ENCODE results near the gene FAM107B. TPM values are rescaled to one million over a fixed set of nuclear protein-coding genes. Genes with fewer than 3 reads are reported as not detected.

Gene FAM107B
- total RNA-seq, 4 donors from 2014 or later = 19.5 to 35.2 (median 25.6) TPM

DNA sequence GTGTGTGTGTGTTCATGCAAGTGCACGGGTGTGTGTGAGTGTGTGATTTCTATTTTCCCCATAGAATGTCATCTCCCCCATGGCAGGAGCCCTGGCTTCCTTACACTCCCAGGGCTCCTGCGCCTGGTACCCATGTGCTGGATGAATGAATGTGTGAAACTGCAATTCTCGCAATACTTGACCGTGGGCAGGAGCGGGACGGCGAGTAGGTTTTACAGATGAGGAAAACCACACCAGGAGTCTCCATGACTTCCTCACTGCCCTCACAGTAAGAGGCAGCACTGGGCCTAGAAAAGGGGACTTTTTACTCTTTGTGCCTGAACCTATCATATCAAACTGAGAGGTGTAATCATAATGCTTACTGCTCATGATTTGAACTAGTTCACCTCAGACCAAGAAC lies 276.4 kb downstream of the FAM107B start:
- Histone ChIP-seq H3K9me3 (no peaks in the 10 kb centered on the region), H3K4me3 (no peak overlapping the region), H3K36me3 (no peaks in the 10 kb centered on the region), H3K27ac (no peak overlapping the region), H3K27me3 (no peaks in the 10 kb centered on the region), H3K4me1 (peaks cover 5% of the 10 kb centered on the region)
- no peak for DNase-seq (ENCODE audit: low spot score in 2 of 2)
- WGBS = 76% methylated on average over 7 of the region's 7 CpGs
- TF ChIP-seq POLR2AphosphoS5 (IDR thresholded peaks at IDR 0.05) (no peak), EP300 (IDR thresholded peaks at IDR 0.05) (no peak), POLR2A (IDR thresholded peaks at IDR 0.05) (no peak)
- TF ChIP-seq, protein P1, sequence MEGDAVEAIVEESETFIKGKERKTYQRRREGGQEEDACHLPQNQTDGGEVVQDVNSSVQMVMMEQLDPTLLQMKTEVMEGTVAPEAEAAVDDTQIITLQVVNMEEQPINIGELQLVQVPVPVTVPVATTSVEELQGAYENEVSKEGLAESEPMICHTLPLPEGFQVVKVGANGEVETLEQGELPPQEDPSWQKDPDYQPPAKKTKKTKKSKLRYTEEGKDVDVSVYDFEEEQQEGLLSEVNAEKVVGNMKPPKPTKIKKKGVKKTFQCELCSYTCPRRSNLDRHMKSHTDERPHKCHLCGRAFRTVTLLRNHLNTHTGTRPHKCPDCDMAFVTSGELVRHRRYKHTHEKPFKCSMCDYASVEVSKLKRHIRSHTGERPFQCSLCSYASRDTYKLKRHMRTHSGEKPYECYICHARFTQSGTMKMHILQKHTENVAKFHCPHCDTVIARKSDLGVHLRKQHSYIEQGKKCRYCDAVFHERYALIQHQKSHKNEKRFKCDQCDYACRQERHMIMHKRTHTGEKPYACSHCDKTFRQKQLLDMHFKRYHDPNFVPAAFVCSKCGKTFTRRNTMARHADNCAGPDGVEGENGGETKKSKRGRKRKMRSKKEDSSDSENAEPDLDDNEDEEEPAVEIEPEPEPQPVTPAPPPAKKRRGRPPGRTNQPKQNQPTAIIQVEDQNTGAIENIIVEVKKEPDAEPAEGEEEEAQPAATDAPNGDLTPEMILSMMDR (IDR thresholded peaks at IDR 0.05) = no peak

DNA sequence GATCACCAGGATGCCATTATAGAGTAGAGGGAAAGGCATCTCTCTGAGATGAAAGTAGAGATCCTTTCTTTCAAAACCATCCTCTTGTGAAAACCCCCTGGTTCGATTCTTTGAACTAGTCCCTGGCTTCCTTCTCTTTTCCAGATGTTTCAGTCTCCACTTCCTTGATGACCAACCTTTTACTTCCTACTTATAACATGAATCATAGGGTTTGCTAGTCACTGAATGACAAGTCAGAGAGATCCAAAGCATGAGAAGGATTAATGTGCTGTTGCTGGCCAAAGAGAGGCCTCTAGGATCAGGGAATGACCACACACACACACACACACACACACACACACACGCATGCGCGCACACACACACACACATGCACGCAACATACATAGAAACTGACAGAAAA lies 282.9 kb downstream of the FAM107B start:
- peaks cover 11% of the 10 kb centered on the region for H3K27me3 ChIP-seq
- H3K4me1 ChIP-seq = peaks cover 6% of the 10 kb centered on the region
- no peak overlapping the region for H3K4me3 ChIP-seq
- DNase-seq (ENCODE audit: low spot score in 2 of 2) = no peak
- H3K27ac ChIP-seq = no peak overlapping the region
- WGBS = 75% methylated on average over 5 of the region's 5 CpGs
- no peak for TF ChIP-seq POLR2A (IDR thresholded peaks at IDR 0.05)
- TF ChIP-seq EP300 (IDR thresholded peaks at IDR 0.05) = no peak
- TF ChIP-seq POLR2AphosphoS5 (IDR thresholded peaks at IDR 0.05) = no peak
- TF ChIP-seq, protein P1 (IDR thresholded peaks at IDR 0.05) = no peak
- no peaks in the 10 kb centered on the region for H3K9me3 ChIP-seq
- H3K36me3 ChIP-seq = no peaks in the 10 kb centered on the region

DNA sequence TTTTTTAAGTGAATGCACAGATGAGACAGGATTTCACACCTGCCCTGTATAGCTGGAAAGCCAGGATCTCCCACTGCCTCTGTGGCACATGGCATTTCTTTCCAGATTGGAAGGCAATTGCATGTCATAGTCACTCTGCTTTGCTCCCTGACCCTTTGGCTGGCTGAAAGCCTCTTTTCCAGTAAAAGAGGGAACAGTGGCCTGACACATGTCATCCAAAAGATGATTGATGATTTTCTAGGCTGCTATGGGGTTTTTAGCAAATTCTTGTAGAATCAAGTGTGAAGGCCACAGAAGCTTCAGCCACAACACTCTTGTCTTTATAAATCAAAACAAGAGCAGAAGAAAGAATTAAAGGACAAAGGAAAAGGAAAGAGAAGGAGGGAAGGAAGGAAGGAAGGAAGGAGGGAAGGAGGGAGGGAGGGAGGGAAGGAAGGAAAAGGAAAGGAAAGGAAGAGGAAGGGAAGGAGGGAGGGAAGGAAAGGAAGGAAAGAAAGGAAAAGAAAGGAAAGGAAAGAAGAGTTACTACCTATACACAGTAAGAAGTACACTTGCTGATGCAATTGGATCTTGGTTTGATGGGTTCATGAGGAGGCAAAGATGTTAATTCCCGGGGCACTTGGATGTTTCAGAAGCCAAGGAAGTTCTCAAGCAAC lies 285.0 kb downstream of the FAM107B start:
- TF ChIP-seq POLR2AphosphoS5 (IDR thresholded peaks at IDR 0.05) = no peak
- TF ChIP-seq, protein P1 (IDR thresholded peaks at IDR 0.05) = no peak
- TF ChIP-seq POLR2A (IDR thresholded peaks at IDR 0.05) = no peak
- no peak for TF ChIP-seq EP300 (IDR thresholded peaks at IDR 0.05)
- WGBS = 72% methylated on average over 1 of the region's 1 CpG
- no peak overlapping the region for H3K4me3 ChIP-seq
- H3K36me3 ChIP-seq = no peaks in the 10 kb centered on the region
- H3K4me1 ChIP-seq = peaks cover 6% of the 10 kb centered on the region
- H3K27me3 ChIP-seq = peaks cover 16% of the 10 kb centered on the region
- H3K9me3 ChIP-seq = no peaks in the 10 kb centered on the region
- H3K27ac ChIP-seq = no peak overlapping the region
- no peak for DNase-seq (ENCODE audit: low spot score in 2 of 2)

DNA sequence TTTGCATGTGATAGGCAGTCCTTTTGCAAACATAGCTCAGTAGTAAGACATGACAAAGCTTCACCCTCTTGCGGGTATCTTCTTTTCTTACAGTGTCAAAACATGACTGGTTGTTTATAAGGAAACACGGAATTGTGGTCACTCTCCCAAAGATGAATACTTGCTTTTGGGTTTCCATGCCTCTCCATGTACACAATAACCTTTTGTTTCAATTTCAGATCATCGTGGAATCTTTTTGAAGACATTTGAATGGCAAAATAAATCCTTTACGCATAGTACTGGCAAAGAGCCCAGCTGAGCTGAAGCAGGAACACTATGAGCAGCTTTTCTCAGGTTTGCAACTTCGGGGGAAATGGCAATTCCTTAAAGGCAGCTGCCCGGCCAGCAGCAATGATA lies 287.2 kb downstream of the FAM107B start:
- no peak for TF ChIP-seq POLR2A (IDR thresholded peaks at IDR 0.05)
- TF ChIP-seq, protein P1 (IDR thresholded peaks at IDR 0.05) = no peak
- no peak for TF ChIP-seq EP300 (IDR thresholded peaks at IDR 0.05)
- no peak overlapping the region for H3K4me3 ChIP-seq
- no peaks in the 10 kb centered on the region for H3K9me3 ChIP-seq
- 40% methylated on average over 6 of the region's 6 CpGs for WGBS
- no peak for DNase-seq (ENCODE audit: low spot score in 2 of 2)
- H3K27me3 ChIP-seq = peaks cover 25% of the 10 kb centered on the region
- H3K4me1 ChIP-seq = peaks cover 6% of the 10 kb centered on the region
- no peaks in the 10 kb centered on the region for H3K36me3 ChIP-seq
- H3K27ac ChIP-seq = no peak overlapping the region

DNA sequence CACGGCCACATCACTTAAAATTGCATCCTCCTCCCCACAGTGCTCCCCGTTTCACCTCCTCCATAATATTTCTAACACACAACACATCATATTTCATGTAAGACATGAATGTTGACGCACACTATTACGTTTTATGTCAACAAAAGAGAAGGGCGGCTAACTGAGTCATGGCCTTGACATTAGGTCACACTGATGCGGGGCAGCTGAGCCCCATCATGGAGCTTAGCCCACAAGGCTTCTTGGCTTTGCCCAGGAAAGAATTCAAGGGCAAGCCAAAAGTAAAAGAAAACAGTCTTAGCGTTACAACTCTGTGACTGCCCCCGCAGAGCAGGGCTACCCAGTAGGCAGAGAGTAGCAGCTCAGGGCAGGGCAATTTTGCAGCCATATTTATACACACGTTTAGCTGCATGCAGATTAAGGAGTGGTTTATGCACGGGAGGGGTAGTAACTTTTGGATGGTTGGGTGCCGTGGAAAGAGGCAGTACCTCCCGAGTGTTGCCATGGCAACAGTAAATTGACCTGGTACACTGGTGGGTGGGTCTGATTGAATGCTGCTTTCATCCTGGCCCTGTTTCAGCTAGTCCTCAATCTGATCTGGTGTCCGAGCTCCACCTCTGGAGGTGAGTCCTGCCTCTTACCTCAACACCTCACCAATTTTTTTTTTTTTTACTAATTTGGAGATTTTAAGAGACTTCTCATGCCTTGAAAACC lies 287.8 kb downstream of the FAM107B start:
- 61% methylated on average over 13 of the region's 13 CpGs for WGBS
- no peak overlapping the region for H3K27ac ChIP-seq
- no peak overlapping the region for H3K4me3 ChIP-seq

More for the DNA sequence above, 287.8 kb downstream of the FAM107B start:
- Histone ChIP-seq H3K9me3 (no peaks in the 10 kb centered on the region), H3K27me3 (peaks cover 25% of the 10 kb centered on the region), H3K36me3 (no peaks in the 10 kb centered on the region), H3K4me1 (peaks cover 6% of the 10 kb centered on the region)
- TF ChIP-seq, protein P1 (IDR thresholded peaks at IDR 0.05) = no peak
- no peak for TF ChIP-seq POLR2A (IDR thresholded peaks at IDR 0.05)
- TF ChIP-seq POLR2AphosphoS5 (IDR thresholded peaks at IDR 0.05) = no peak
- TF ChIP-seq EP300 (IDR thresholded peaks at IDR 0.05) = no peak
- no peak for DNase-seq (ENCODE audit: low spot score in 2 of 2)

Data from suprapubic skin (tissue), 4 donors.